Fibroblast of skin of left biceps (primary cell): Measurements from ENCODE around the gene DPH3.

ENCODE experiments used
- DNase-seq, 2 experiments: peaks; one replicate each; pipeline ENCODE4 v3.0.0-alpha.2; 2013; ENCODE audit warnings: low read depth in 2 of 2

Gene DPH3

DNA sequence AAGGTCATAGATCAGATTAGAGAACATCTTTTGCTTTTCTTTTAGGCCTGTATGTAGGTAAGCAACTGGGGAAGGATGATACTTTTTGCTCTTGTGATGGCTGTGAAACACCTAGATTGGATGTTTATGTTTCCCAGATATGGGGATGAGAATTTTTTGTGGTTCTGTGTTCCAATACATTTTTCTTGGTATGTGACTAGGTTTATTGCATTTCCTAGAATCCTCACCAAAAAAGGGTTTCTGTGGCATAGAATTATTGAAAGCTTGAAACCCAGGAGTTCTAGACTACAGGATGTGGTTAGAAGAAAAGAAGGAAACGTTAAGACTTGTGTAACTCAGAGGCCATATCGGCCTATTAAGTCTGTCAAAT lies 26.1 kb upstream of the DPH3 start:
- no peak for DNase-seq

- no peak for DNase-seq
Measured at GRCh38 chr3:16290007-16290826, 25.5 kb upstream of the DPH3 start.

- DNase-seq, result no peak
Measured at GRCh38 chr3:16289144-16289889, 24.6 kb upstream of the DPH3 start.

DNA sequence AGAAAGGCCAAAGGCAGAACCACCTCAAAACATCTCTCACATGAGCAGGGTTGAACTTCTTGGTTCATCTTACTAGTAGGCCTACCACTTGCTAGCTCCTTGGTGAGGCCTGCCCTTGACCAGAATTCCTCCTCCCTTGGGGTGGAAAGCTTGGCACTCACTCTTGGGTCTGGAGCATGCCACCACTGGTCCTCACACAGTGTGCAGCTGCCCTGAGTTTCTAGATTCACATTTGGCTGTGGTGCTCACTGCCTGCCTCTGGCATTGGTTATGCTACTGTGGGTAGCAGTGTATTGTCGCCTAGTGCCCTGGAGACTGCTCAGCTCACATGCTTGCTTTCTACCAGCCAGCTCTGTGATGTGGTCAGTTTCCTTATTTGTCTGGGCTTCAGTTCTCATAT lies 23.9 kb upstream of the DPH3 start:
- DNase-seq, result no peak

- DNase-seq, result no peak
Measured at GRCh38 chr3:16286751-16287543, 22.2 kb upstream of the DPH3 start.

DNA sequence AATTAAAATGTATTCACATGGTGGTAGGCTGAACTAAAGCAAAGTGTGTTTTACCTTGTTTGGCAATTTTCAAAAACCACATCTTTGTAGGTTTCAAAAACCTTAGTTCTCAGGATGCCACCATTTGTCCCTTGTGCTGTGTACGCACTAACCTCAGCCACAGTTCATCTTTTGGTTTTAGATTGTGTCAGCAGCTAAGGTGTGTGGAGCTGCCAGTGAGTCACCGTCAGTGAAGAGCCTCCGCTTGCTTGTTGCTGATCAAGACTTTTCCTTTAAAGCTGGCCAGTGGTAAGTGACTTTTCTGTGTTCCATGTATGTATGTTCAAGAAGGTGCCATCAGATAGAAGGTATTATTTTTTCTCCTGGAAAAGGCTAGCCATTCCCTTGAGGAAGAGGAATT lies 21.4 kb upstream of the DPH3 start:
- DNase-seq, result no peak

GRCh38 chr3:16284633-16285032 lies 19.9 kb upstream of the DPH3 start:
- no peak for DNase-seq

- DNase-seq, result peak; percentile 36 to 41
Measured at GRCh38 chr3:16280671-16281070, 15.9 kb upstream of the DPH3 start.

GRCh38 chr3:16279010-16279801 lies 14.5 kb upstream of the DPH3 start:
- DNase-seq, result no peak

DNA sequence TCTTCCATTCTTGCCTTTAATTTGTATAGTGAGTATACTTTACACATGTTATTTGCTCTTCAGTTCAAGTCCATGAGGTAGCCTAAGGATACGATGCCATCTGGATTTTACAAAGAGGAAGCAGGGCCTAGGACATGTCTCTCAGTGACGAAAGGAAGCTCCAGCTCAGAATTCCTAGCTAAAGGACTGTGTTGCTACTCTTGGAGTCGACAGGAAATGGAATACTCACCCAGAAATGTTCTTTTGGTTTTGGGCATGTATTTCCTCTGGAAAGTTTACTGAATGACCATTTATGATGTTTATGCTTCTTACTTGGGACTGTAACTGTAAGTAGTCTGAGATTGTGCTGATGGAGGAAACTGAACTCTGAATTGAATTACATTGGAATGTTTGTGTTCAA lies 12.7 kb upstream of the DPH3 start:
- DNase-seq, result no peak

DNA sequence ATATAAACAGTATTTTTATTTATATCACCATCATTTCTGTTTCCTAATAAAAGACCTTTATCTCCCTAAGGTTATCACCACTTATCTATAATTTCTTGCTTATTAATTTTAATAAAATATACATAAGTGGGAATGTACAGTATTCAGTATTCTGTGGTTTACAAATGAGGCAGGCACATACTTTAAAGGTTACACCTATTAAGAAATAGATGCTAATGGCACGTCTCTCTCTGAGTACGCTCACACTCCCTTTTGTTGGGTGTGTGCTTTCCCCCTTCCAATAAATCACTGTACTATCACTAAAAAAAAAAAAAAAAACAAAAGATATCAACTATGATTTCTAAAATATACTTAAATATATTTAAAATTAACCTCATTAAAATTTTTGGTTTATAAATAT lies 9.1 kb upstream of the DPH3 start:
- DNase-seq, result no peak

- DNase-seq, result no peak
Measured at GRCh38 chr3:16272588-16272987, 7.8 kb upstream of the DPH3 start.

- no peak for DNase-seq
Measured at GRCh38 chr3:16270855-16271254, 6.1 kb upstream of the DPH3 start.

DNA sequence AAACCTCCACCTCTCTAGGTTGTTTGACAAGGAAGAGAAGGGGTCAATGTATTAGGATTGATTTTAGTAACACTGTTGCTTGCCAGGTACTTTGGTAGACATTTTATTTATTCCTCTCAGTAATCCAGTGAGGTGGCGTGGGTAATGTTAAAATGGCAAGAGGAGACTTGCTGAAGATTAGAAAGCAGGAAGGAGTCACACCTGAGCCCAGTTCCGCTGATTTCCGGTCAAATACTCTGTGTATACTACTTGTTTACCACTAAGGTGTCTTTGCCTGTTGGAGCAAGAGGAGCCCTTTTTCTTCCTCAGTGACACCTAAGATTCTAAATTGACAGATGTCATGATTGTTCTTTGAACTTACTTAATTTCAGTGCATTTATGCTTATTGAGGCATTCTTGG lies 2.0 kb upstream of the DPH3 start:
- no peak for DNase-seq

DNA sequence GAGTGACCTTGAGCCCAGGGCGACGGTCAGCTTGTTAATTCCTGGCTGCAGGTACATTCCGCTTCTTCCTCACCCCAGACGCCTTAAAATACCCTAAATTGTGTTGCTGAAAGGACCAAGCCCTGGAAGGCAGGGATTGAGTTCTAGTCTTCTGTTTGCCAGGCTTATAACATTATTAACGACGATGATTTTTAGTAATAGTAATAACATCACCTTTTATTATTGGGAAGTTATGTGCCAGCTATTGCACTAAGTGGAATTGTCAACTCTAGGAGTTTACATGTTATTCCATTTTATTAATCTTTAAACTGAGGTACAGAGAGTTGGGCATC lies 678 bp upstream of the DPH3 start:
- DNase-seq, result no peak

DNA sequence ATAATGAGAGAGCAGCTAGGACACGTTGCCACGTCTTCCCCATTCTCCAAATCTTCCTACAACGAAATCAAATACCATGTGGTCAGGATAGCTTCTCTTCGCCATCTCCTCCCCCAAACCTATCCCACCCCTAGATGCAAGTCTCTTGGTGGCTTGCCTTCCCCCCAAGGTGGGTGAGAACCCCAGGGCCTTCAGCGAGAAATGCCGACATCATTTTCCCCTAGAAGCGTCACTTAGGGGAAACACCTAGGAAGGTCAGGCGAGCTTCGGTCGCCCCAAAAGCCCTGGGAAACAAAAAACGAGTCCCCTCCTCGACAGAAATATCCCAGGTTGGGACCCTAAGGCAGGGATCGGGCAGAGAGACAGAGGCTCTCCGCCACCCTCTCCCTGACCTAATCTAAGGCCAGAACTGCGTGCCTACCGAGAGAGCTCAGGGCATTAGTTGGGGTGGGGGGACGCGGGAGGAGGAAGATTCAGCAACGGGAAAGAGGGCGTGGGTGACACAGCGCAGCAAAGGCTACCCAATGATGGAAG lies 502 bp downstream of the DPH3 start:
- no peak for DNase-seq

DNA sequence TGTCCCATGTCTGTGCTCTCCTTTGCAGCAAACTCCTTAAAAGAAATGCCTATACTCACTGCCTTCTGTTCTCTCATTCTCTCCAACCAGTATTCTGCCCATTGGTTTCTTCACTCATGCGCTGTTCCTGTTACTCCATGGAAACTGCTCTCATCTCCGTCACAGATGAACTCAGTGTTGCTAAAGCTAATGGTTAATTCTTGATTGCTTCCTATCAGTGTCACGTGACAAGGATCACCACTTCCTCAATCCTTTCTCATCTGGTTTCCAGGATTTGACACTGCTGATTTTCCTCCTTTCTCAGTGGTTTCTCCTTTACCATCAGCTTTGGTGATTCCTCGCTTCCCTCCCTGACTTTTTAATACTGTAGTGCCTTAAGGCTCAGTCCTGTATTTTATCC lies 2.6 kb downstream of the DPH3 start:
- no peak for DNase-seq

GRCh38 chr3:16260046-16260445 lies 4.7 kb downstream of the DPH3 start:
- no peak for DNase-seq

DNA sequence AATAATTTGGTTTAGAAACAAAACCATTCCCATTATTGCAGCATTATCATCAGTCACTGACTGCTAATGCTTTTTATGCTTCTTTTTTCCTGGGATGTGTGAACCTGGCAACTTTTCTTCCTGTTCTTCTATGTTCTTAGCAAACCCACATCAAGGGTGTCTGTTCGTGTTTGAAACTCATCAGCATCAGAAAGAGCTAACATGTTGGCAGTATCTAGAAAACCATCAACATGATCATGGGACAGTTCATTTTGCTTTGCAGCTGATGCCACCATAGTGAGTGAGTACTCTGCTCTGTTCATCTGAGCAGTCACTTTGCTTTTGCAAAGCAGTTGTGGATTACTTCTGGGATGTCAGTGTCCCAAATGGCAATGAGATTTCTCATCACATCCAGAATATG lies 5.9 kb downstream of the DPH3 start:
- no peak for DNase-seq

- no peak for DNase-seq
Measured at GRCh38 chr3:16258177-16258576, 6.6 kb downstream of the DPH3 start.

- no peak for DNase-seq
Measured at GRCh38 chr3:16257309-16257708, 7.4 kb downstream of the DPH3 start.

GRCh38 chr3:16255726-16256125 lies 9.0 kb downstream of the DPH3 start:
- DNase-seq, result no peak
